GM12875 (cell line): ENCODE results near the gene CACTIN.
"Not testable (repeated sequence)": the region's sequence is repeated elsewhere in the genome, so short reads cannot be mapped to it uniquely, and the experiment has no call there.

Source experiments
- H3K4me3 ChIP-seq: one replicate; pipeline ENCODE4 v1.5.1; 2011; ENCODE audit warnings: low read depth, low read length, control low read depth
- TF ChIP-seq, protein P1 (sequence below): IDR thresholded peaks from 2 replicates; pipeline ENCODE4 v1.5.1; 2011; ENCODE audit warnings: low read depth, mild to moderate bottlenecking, control low read depth, inconsistent platforms, low read length, moderate library complexity, borderline replicate concordance; ENCODE audit not compliant: insufficient read depth

The CACTIN gene

DNA sequence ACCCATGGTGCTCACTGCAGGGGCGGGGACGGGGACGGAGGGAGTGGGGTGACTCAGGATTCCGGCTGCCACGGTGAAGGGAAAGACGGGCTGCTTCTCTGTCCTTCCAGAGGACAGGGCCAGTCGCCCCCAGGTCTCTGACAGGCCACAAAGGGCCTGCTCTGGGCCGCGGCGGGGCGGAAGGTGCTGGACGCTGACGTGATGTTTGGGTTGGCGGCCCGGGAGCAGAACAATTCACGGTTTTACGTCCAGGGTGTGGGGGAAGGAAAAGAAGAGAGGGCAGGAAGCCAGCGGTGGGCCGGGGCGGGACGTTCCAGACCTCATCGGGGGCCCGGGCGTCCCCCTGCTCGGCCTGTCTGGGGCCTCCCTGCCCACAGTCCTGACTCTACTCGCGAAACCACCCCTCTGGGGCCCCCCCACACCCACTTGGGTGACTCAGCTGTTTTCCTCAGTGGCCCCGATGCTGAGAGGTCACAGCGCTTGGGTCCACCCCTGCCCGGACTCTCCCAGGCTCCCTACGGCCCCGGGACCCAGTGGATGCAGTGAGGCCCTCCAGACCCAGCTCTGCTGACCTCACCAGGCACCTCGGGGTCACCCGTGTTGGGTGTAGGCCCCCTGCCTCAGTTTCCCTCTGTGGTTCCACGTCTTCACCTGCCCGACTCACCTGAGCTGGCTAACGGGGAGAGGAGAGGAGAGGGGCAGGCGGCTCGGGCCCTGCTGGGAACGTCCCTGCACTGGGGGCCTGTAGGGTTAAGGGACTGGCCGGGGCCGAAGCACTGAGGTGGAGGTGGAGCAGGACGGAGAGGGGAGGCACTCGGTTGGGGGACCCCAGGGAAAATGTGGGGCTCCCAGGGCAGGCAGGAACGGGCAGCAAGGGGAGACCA, 44.4 kb upstream of the CACTIN start:
- TF ChIP-seq, protein P1, sequence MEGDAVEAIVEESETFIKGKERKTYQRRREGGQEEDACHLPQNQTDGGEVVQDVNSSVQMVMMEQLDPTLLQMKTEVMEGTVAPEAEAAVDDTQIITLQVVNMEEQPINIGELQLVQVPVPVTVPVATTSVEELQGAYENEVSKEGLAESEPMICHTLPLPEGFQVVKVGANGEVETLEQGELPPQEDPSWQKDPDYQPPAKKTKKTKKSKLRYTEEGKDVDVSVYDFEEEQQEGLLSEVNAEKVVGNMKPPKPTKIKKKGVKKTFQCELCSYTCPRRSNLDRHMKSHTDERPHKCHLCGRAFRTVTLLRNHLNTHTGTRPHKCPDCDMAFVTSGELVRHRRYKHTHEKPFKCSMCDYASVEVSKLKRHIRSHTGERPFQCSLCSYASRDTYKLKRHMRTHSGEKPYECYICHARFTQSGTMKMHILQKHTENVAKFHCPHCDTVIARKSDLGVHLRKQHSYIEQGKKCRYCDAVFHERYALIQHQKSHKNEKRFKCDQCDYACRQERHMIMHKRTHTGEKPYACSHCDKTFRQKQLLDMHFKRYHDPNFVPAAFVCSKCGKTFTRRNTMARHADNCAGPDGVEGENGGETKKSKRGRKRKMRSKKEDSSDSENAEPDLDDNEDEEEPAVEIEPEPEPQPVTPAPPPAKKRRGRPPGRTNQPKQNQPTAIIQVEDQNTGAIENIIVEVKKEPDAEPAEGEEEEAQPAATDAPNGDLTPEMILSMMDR, result no peak
- H3K4me3 ChIP-seq, result peak overlapping the region; percentile 44

DNA sequence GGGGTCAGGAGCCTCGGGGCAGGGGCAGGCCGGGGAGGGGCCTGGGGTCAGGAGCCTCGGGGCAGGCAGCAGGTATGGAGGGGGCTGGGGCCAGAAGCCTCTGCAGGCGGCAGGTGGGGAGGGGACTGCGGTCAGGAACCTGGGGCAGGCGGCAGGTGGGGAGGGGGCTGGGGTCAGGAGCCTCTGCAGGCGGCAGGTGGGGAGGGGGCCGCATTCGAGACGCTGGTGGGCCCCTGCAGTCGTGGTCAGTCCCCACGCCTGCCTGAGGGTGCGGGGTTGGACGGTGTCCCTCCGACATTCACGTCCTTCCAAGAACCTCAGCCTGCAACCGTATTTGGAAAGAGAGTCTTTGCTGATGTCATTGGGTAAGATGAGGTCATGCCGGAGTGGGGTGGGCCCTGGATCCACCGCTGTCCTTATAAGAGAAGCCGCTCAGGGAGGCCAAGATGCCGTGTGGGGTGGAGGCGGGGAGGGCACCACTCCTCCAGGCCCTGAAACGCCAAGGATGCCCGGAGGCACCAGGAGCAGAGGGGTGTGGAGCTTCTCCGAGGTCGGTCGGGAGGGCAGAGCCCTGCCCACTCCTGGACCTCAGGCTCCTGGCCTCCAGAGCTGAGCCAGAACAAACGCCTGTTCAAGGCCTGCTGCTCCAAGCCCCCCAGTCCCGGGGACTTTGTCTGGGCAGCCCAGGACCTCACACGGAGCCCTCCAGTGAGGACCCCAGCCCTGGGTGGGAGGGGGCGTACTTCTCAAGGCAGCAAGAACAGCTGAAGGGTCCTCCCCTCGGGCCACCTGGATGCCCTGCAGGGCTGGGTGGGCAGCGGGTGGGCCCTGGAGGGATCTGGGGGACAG, 43.6 kb upstream of the CACTIN start:
- H3K4me3 ChIP-seq, result no peak overlapping the region
- TF ChIP-seq, protein P1, result no peak

DNA sequence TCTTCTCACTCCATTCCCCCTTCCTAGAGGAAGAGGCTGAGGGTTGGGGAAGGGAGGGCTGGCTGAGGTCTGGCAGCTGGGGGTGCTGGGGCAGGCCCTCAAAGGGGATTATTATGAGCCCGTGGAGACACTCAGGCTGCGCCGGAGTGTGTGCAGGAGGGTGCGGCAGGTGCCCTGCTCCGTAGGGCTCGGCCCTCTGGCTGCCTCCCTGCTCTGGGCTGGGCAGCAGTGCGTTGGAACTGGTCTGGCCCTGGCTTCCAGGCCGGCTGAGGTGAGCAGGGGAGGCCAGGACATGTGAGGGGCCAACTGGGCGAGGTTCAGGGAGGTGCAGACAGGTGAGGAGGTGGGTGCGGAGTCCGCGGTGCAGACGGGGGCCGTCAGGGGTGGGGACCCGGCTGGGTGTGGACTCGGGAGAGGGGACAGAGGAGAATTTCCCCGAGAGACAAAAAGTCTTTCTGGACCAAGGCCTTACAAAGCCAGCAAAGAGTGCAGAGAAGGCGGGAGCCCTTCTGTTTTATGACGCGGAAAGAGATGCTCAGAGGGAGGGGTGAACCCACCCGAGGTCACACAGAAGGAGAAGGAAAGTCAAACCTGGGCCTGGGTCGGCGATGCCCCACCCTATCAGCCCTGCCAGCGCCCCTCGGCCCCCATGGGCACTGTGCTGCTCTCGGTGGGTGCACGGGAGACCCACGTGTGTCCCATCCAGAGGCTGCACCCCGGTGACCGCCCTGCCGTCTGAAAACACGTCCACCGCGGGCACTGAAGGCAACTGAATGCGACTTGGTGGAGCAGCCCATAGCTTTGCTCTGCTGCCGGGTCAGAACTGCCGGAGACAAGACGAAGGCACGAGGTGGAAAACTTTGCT, 42.7 kb upstream of the CACTIN start:
- no peak overlapping the region for H3K4me3 ChIP-seq
- TF ChIP-seq, protein P1, result no peak

DNA sequence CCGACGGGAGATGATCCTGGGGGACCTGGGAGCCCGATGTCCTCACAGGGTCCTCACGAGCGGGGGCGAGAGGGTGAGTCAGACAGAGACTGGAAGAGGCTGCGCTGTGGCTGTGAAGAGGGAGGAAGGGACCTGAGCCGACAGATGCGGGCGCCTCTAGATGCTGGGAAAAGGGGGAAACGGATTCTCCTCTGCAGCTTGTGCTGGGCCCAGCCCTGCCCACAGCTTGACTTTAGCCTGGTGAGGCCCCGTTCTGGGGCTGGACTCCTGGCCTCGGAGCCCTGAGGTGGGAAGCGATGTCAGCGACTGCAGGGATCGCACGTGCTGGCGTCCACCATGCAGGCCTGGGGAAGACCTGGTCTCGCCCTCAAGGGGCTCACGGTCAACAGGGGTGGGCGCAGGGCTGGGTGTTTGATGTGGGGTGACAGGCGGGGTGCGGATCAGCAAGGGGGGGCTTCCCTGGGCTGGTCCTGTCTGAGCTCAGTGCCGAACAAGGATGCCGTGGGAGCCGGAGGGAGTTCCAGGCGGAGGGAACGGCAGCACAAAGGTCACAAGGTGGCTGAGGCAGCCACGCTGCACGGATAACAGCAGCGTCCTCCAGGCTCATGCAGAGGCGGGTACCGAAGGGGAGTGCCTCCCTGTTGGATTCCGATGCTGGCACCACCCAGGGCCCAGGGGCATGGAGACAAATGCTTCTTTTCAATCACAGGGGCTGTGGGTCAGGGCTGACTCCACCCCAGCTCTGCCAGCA, 41.9 kb upstream of the CACTIN start:
- no peak overlapping the region for H3K4me3 ChIP-seq
- TF ChIP-seq, protein P1, result no peak

DNA sequence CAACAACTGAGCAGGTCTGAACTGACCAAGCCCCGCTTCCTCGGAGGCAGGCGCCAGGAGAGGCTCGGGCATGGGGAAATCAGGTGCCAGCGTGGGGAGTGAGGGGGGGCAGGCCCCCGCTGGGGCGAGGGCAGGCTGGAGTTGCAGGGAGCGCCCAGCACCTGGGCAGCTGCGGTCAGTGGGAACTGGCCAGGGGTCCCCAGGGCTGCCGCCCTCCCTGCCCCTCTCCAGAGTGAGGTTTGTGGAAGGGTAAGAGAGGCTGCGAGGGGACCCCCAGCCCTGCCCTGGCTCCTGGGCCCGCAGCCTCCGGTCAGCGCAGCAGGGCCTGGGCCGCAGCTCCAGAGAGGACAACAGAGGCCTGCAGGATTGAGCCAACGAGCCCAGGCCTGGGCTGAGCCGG, 41.2 kb upstream of the CACTIN start:
- no peak overlapping the region for H3K4me3 ChIP-seq
- TF ChIP-seq, protein P1, result no peak

DNA sequence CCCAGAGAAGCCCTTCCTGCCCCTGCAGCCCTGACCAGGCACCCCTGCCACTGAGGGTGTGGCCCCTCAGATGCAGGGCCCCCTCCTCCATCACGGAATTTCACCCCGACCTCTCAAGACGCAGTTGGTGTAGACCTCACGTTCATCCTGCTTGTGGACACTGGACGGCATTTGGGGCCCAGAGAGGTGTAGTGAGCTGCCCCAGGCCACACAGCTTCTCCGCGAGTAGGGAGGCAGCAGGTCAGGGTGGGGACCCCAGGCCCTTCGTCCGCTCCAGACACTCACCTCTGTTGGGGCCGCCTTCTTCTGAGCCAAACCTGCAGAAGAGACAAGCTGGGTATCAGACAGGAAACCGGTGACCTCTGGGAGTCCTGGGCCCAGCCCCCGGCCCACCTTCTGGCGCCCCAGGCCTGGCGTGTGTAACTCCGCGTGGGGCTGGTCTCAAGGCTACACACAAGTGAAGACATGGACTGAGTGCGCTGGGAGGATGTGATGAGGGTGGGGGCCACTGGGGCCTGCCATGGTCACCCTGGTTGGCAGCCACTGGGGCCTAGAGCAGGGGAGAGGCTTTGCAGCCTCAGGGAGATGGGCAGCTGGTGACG, 40.5 kb upstream of the CACTIN start:
- H3K4me3 ChIP-seq, result no peak overlapping the region
- TF ChIP-seq, protein P1, result no peak

DNA sequence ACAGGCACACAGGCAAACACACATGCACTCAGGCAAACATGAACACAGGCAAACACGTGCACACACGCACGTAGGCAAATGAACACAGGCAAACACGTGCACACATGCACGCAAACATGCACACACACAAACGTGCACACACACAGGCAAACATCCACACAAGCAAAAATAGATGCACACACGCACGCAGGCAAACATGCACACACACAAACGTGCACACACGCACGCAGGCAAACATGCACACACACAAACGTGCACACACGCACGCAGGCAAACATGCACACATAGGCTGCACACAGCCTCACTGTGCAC, 39.9 kb upstream of the CACTIN start:
- not testable (repeated sequence) for H3K4me3 ChIP-seq
